Kidney epithelial cell (primary cell): ENCODE data around the gene IL19. TPM values are rescaled to one million over a fixed set of nuclear protein-coding genes. Genes with fewer than 3 reads are reported as not detected.

Source experiments
- DNase-seq: peaks from one replicate; pipeline ENCODE4 v3.0.0-alpha.2; 2010; ENCODE audit warnings: low read depth
- H3K27me3 ChIP-seq: 2 replicates; pipeline ENCODE4 v1.6.0; 2011; ENCODE audit warnings: low read length; ENCODE audit not compliant: control insufficient read depth, insufficient read depth
- H3K36me3 ChIP-seq: 2 replicates; pipeline ENCODE4 v1.5.1; 2011; ENCODE audit warnings: low read length; ENCODE audit not compliant: control insufficient read depth, insufficient read depth
- H3K4me3 ChIP-seq: 2 replicates; pipeline ENCODE4 v1.5.1; 2011; ENCODE audit warnings: low read depth, mild to moderate bottlenecking, control low read depth, low read length
- total RNA-seq: library from RNA; depleted of rRNA; stranded (reverse); fragments of >200 nt; gene quantifications from 2 replicates; pipeline ENCODE4 v1.2.3, GENCODE V29; 2015
- TF ChIP-seq, protein P1 (sequence below): IDR thresholded peaks from 2 replicates; pipeline ENCODE4 v1.5.1; 2011; ENCODE audit warnings: mild to moderate bottlenecking, moderate library complexity, low read length, control low read depth, inconsistent platforms; ENCODE audit not compliant: insufficient read depth, poor library complexity, severe bottlenecking

IL19 gene
- total RNA-seq, 1 donor from 2014 or later, result not detected

DNA sequence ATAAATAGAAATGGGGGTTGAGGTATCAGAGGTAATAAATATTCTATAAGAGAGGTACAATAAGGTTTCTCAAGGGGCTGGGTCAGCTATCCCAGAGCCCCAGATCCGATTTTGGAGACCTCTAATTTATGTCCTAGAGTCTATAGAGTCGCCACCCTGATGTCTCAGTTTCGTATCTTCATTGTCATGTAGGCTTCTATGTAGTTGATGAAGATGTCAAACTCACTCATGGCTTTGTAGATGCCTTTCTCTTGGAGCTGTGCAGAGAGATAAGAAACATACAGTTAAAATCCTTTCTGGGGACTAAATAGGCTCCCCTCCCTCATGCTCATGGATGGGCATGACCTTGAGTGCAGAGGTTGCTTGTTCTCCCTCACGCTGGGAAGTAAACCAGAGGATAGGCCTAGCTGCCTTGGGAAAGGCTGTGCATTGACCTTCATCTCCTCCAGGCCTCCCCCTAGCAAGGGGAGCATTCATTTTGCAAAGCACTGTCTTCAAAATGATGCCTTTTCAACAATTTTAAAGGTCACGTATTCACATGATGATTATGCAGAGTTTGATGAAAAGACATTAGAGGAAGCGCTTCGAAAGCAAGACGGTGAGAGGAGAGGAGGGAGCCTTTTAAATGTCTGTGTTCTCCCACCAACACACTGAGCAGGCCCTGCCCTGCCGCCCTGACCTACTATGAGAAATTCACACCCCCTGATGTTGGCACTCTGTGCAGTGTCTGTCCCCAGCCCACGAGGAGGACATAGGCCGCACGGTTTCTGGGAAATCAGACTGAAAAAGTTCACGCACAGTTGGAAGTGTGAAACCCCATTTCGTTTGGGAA lies 1.9 kb upstream of the IL19 start:
- Histone ChIP-seq H3K27me3 (no peaks in the 10 kb centered on the region), H3K36me3 (no peaks in the 10 kb centered on the region), H3K4me3 (no peak overlapping the region)
- TF ChIP-seq, protein P1, sequence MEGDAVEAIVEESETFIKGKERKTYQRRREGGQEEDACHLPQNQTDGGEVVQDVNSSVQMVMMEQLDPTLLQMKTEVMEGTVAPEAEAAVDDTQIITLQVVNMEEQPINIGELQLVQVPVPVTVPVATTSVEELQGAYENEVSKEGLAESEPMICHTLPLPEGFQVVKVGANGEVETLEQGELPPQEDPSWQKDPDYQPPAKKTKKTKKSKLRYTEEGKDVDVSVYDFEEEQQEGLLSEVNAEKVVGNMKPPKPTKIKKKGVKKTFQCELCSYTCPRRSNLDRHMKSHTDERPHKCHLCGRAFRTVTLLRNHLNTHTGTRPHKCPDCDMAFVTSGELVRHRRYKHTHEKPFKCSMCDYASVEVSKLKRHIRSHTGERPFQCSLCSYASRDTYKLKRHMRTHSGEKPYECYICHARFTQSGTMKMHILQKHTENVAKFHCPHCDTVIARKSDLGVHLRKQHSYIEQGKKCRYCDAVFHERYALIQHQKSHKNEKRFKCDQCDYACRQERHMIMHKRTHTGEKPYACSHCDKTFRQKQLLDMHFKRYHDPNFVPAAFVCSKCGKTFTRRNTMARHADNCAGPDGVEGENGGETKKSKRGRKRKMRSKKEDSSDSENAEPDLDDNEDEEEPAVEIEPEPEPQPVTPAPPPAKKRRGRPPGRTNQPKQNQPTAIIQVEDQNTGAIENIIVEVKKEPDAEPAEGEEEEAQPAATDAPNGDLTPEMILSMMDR, result no peak
- no peak for DNase-seq

DNA sequence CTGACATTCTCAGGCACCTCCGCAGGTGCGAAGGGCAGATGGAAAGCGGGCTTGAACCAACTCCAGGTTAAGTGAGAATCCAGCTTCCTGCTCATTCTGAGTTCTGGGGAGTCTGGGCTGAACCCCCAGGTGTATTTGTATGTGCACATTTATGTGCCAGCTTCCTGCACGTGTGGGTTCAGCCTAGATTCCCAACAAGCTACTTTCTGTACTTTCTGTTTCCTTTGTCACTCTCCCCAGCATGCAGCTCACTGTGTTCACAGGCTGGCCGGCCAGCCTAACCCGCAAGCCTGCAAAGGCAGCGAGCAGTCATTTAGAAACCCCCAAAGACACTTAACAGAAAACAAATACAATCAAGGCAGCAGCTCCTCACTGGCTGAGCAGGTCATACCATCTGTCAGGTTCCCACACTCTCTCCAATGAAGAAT lies 1.3 kb upstream of the IL19 start:
- TF ChIP-seq, protein P1, result no peak
- no peak for DNase-seq
- H3K4me3 ChIP-seq, result no peak overlapping the region
- peaks cover 6% of the 10 kb centered on the region for H3K27me3 ChIP-seq
- no peaks in the 10 kb centered on the region for H3K36me3 ChIP-seq

DNA sequence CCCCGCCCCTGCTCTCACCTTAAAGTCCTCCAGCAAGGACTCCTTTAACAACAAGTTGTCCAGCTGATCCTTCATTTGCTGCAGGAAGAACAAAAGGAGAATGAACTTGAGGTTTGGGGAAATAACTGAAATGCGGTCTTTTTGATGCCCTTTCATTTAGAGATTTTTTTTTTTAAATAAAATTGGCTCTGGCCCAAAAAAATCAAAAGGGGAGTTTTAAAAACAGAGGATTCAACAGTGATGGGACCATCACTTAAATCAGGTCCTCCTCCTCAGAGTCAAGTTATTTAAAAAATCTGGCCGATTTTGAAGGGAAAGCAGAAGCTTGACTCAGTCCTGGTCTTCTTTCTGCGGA lies 742 bp downstream of the IL19 start:
- Histone ChIP-seq H3K4me3 (no peak overlapping the region), H3K36me3 (no peaks in the 10 kb centered on the region), H3K27me3 (peaks cover 9% of the 10 kb centered on the region)
- TF ChIP-seq, protein P1, result no peak
- no peak for DNase-seq

DNA sequence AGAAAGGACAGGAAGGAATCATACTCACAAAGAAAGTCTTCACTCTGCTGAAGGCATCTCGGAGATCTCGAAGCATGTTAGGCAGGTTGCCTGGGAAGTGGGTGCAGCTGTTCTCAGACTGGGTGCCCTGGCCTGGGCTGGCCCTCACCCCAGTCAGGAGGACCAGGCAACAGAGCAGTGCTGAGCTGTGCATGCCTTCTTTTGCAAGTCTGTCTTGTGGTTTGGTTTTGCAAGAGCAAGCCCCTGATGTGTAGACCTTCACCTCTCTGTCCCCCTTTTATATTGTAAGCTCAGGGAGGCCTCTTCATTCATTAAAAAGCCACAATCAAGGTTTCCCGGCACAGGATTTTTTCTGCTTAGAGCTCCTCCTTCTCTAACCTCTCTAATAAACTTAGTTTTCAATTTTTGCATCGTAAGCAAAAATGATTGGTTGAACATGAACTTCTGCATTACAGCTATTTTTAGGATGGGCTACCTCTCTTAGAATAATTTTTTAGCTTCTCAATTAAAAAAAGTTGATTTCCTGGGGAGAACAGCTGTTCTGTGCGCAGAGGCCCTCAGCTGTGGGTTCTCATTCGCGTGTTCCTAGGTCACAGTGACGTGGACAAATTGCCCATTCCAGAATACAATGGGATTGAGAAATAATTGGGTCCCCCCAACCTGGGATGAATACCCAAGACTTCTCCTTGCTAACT lies 1.8 kb downstream of the IL19 start, which contains the start of gene IL10:
TSS of gene IL10 (minus strand) at position 252 of the 695 bp plus-strand sequence. CDS start at position 193, 59 bp downstream.
- no peak for DNase-seq
- H3K36me3 ChIP-seq, result no peaks in the 10 kb centered on the region

DNA sequence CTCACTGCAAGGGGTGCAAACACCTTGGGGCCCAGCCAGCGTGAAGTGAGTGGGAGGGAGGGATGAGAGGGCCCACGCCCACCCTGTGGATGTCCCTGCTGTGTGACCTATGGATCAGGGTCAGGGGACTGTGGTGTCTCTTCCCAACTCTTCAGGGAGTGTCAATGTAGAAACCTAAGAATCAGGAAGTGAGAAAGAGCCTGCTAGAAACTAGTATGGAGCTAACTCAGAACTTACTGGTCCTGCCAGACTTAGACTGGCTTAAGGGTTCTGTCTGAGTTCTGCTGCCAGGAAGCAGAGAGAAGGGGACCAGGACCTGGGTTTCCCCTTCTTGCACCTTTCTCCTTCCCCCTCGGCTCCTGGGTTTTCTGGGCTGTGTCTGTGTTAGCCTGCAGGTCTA lies 3.5 kb downstream of the IL19 start:
- Histone ChIP-seq H3K27me3 (peaks cover 17% of the 10 kb centered on the region), H3K4me3 (no peak overlapping the region), H3K36me3 (no peaks in the 10 kb centered on the region)
- TF ChIP-seq, protein P1, result no peak
- no peak for DNase-seq

More for the DNA sequence above, 1.8 kb downstream of the IL19 start, which contains the start of gene IL10:
- TF ChIP-seq, protein P1, result no peak
- Histone ChIP-seq H3K4me3 (no peak within 1 kb of the TSS), H3K27me3 (peaks cover 10% of the 10 kb centered on the region)
